Neural progenitor cell (in vitro differentiated cells): ENCODE data around the gene PKHD1. TPM values are rescaled to one million over a fixed set of nuclear protein-coding genes. Genes with fewer than 3 reads are reported as not detected.
A peak's percentile ranks its signal among the peaks of the same experiment; 100 is the strongest.

Experiments
- DNase-seq: peaks from one replicate; pipeline ENCODE4 v3.0.0-alpha.2; 2016; ENCODE audit warnings: low spot score
- H2AFZ ChIP-seq: fragments of 200-600 bp; sonication (generic); replicated peaks from 2 replicates; pipeline ENCODE4 v1.6.1; 2016; ENCODE audit warnings: antibody characterized with exemption
- H3F3A ChIP-seq: fragments of 200-600 bp; sonication (generic); 2 replicates; pipeline ENCODE4 v1.6.1; 2016; ENCODE audit warnings: antibody characterized with exemption, low read depth
- H3K27ac ChIP-seq: fragments of 200-600 bp; sonication (generic); 2 replicates; pipeline ENCODE4 v1.5.1; 2016; ENCODE audit warnings: mild to moderate bottlenecking
- H3K27me3 ChIP-seq: fragments of 200-600 bp; sonication (generic); 2 replicates; pipeline ENCODE4 v1.6.1; 2016; ENCODE audit warnings: mild to moderate bottlenecking, moderate library complexity
- H3K36me3 ChIP-seq: fragments of 200-600 bp; sonication (generic); 2 replicates; pipeline ENCODE4 v1.5.1; 2016
- H3K4me1 ChIP-seq: fragments of 200-600 bp; sonication (generic); 2 replicates; pipeline ENCODE4 v1.6.1; 2016; ENCODE audit warnings: mixed run types
- H3K4me2 ChIP-seq: fragments of 200-600 bp; sonication (generic); 2 replicates; pipeline ENCODE4 v1.6.1; 2016
- H3K4me3 ChIP-seq: fragments of 200-600 bp; sonication (generic); 2 replicates; pipeline ENCODE4 v1.5.1; 2016
- H3K79me2 ChIP-seq: fragments of 200-600 bp; sonication (generic); 2 replicates; pipeline ENCODE4 v1.6.1; 2016; ENCODE audit warnings: low read depth
- H3K9ac ChIP-seq: fragments of 200-600 bp; sonication (generic); 2 replicates; pipeline ENCODE4 v1.6.1; 2016
- H3K9me3 ChIP-seq: fragments of 200-600 bp; sonication (generic); 2 replicates; pipeline ENCODE4 v1.5.1; 2016; ENCODE audit warnings: low read depth
- H4K20me1 ChIP-seq: fragments of 200-600 bp; sonication (generic); 2 replicates; pipeline ENCODE4 v1.6.1; 2016; ENCODE audit warnings: low read depth
- H3K27ac Mint-ChIP-seq: 3 replicates; pipeline ENCODE4 v1.8.0; 2021; ENCODE audit warnings: mixed read lengths
- H3K27me3 Mint-ChIP-seq: 2 replicates; pipeline ENCODE4 v1.8.0; 2022; ENCODE audit warnings: low read depth, mild to moderate bottlenecking, inconsistent platforms, moderate library complexity, mixed read lengths; ENCODE audit not compliant: insufficient read depth
- H3K36me3 Mint-ChIP-seq: 3 replicates; pipeline ENCODE4 v1.8.0; 2021; ENCODE audit warnings: mixed read lengths
- H3K4me1 Mint-ChIP-seq: 3 replicates; pipeline ENCODE4 v1.8.0; 2021; ENCODE audit warnings: mixed read lengths
- H3K4me3 Mint-ChIP-seq: 3 replicates; pipeline ENCODE4 v1.8.0; 2021; ENCODE audit warnings: mild to moderate bottlenecking, moderate library complexity, mixed read lengths
- H3K9me3 Mint-ChIP-seq: 3 replicates; pipeline ENCODE4 v1.8.0; 2020; ENCODE audit warnings: mixed read lengths
- CTCF ChIP-seq: fragments of 200-600 bp; sonication (generic); IDR thresholded peaks from 2 replicates; pipeline ENCODE4 v1.5.1; 2017; ENCODE audit warnings: antibody characterized with exemption, mild to moderate bottlenecking
- EZH2 ChIP-seq: fragments of 200-600 bp; sonication (generic); IDR thresholded peaks from 2 replicates; pipeline ENCODE4 v1.6.1; 2017; ENCODE audit warnings: antibody characterized with exemption, mild to moderate bottlenecking, moderate library complexity
- EZH2phosphoT487 ChIP-seq: fragments of 200-600 bp; sonication (generic); IDR thresholded peaks from 2 replicates; pipeline ENCODE4 v1.6.1; 2017; ENCODE audit warnings: antibody characterized with exemption
- total RNA-seq: library from RNA; depleted of rRNA; stranded (reverse); fragments of >200 nt; gene quantifications from 2 replicates; pipeline ENCODE4 v1.2.3, GENCODE V29; 2015; ENCODE audit warnings: low replicate concordance

Gene PKHD1
- total RNA-seq, 1 donor from 2014 or later = 0.04 TPM

- no peak overlapping the region for H3K4me3 ChIP-seq
These were observed 9.3 kb downstream of the PKHD1 start for GRCh38 chr6:52077961-52078625.

DNA sequence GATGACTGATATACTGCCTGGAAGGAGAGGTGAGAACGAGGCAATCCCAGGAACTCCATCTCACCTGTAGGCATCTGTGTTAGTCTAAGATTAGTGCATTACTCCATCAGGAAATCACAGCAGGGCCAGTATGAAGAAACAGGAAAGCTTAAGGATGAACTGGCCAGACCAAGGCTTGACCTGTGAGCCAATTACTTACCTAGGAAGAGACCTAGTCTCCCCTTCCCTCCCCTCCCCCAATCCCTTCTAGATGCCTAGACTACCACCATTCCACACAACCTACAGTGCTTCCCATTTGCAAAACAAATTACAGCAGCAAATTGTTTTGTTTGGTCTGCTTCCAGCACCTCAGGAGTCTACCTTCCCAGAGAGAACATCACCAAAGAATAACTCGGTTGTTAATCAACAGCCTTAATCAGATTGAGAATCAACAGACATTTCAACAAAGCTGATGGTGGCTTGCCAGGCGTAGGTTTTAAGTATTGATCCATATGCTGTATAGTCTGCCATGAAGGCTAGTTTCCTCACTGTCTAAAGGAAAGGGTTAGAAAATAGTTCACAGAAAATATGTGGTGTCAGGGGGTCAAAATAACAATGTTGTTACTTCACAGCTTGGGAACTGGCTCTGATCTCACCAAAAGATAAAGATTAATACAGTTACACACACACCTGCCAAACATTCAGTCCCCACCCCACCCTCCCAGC lies 10.1 kb downstream of the PKHD1 start:
- Histone ChIP-seq H3K4me2 (peak overlapping the region; percentile 53), H3K27me3 (no peaks in the 10 kb centered on the region), H4K20me1 (no peaks in the 10 kb centered on the region), H2AFZ (no peak overlapping the region), H3F3A (peaks cover 23% of the 10 kb centered on the region), H3K9ac (no peak overlapping the region), H3K4me3 (peak overlapping the region; percentile 24), H3K9me3 (no peaks in the 10 kb centered on the region), H3K27ac (peak overlapping the region; percentile 71), H3K79me2 (no peaks in the 10 kb centered on the region), H3K4me1 (peaks cover 42% of the 10 kb centered on the region), H3K36me3 (no peaks in the 10 kb centered on the region)
- H3K4me1 Mint-ChIP-seq = peaks cover 45% of the 10 kb centered on the region
- TF ChIP-seq EZH2phosphoT487 (no peak), CTCF (no peak), EZH2 (no peak)
- peaks cover 7% of the 10 kb centered on the region for H3K27me3 Mint-ChIP-seq
- H3K36me3 Mint-ChIP-seq = peaks cover 3% of the 10 kb centered on the region
- peak overlapping the region; percentile 12 for H3K4me3 Mint-ChIP-seq
- no peaks in the 10 kb centered on the region for H3K9me3 Mint-ChIP-seq
- H3K27ac Mint-ChIP-seq = peak overlapping the region; percentile 96
- peak; percentile 9 for DNase-seq

More at GRCh38 chr6:52077961-52078625, 9.3 kb downstream of the PKHD1 start:
- H3K36me3 Mint-ChIP-seq = peaks cover 3% of the 10 kb centered on the region
- H3K9ac ChIP-seq = no peak overlapping the region
- no peak overlapping the region for H2AFZ ChIP-seq
- peak overlapping the region; percentile 71 for H3K27ac ChIP-seq
- H3K27ac Mint-ChIP-seq = peak overlapping the region; percentile 88
- peaks cover 42% of the 10 kb centered on the region for H3K4me1 ChIP-seq
- H3F3A ChIP-seq = peaks cover 23% of the 10 kb centered on the region
- peak overlapping the region; percentile 13 for H3K4me3 Mint-ChIP-seq
- no peaks in the 10 kb centered on the region for H3K27me3 ChIP-seq
- H3K79me2 ChIP-seq = no peaks in the 10 kb centered on the region
- H4K20me1 ChIP-seq = no peaks in the 10 kb centered on the region
- H3K36me3 ChIP-seq = no peaks in the 10 kb centered on the region
- no peaks in the 10 kb centered on the region for H3K9me3 Mint-ChIP-seq
- H3K9me3 ChIP-seq = no peaks in the 10 kb centered on the region
- TF ChIP-seq EZH2phosphoT487 (no peak), EZH2 (no peak), CTCF (no peak)
- peak; percentile 13 for DNase-seq
- peaks cover 7% of the 10 kb centered on the region for H3K27me3 Mint-ChIP-seq
- peak overlapping the region; percentile 53 for H3K4me2 ChIP-seq
- H3K4me1 Mint-ChIP-seq = peaks cover 45% of the 10 kb centered on the region

GRCh38 chr6:52076791-52077179 lies 10.6 kb downstream of the PKHD1 start:
- peaks cover 42% of the 10 kb centered on the region for H3K4me1 ChIP-seq
- Mint-ChIP-seq H3K4me1 (peaks cover 45% of the 10 kb centered on the region), H3K27ac (peak overlapping the region; percentile 78), H3K27me3 (peaks cover 7% of the 10 kb centered on the region), H3K4me3 (peak overlapping the region; percentile 12), H3K36me3 (no peaks in the 10 kb centered on the region), H3K9me3 (no peaks in the 10 kb centered on the region)
- peaks cover 23% of the 10 kb centered on the region for H3F3A ChIP-seq
- H3K9ac ChIP-seq = no peak overlapping the region
- H3K36me3 ChIP-seq = no peaks in the 10 kb centered on the region
- TF ChIP-seq EZH2phosphoT487 (no peak), EZH2 (no peak), CTCF (no peak)
- DNase-seq = peak; percentile 82
- H3K9me3 ChIP-seq = no peaks in the 10 kb centered on the region
- no peak overlapping the region for H2AFZ ChIP-seq
- no peaks in the 10 kb centered on the region for H3K27me3 ChIP-seq
- H3K79me2 ChIP-seq = no peaks in the 10 kb centered on the region
- peak overlapping the region; percentile 53 for H3K4me2 ChIP-seq
- peak overlapping the region; percentile 71 for H3K27ac ChIP-seq
- no peaks in the 10 kb centered on the region for H4K20me1 ChIP-seq
- H3K4me3 ChIP-seq = peak overlapping the region; percentile 24
